ENCODE data around the gene CLSTN2.

CLSTN2 gene

GRCh38 chr3:140196970-140197369 lies 262.0 kb downstream of the CLSTN2 start:
- no peak for DNase-seq

- no peak for DNase-seq
Observed at GRCh38 chr3:140198242-140198641, 263.3 kb downstream of the CLSTN2 start.

GRCh38 chr3:140199008-140199407 lies 264.0 kb downstream of the CLSTN2 start:
- DNase-seq = no peak

- DNase-seq = no peak
Observed at GRCh38 chr3:140199743-140200142, 264.8 kb downstream of the CLSTN2 start.

DNA sequence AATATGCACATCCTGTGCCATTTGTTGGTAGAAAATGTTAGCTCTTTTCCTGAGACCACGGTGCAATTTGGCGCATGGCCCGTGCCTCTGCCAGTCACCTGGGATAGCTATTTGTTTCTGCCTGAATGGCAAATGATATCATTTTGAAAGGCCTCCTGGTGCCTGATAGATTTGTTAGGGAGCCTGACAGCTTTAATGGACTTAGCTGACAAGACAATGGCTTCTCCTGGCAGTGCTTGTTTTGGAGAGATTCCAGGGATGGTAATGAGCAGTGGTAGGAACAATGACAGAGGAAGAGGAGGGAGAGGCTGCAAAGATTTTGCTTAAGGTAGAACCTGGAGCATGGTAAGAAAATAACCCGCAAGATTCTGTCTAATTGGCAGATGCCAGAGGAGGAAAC lies 268.5 kb downstream of the CLSTN2 start:
- no peak for DNase-seq

- no peak for DNase-seq
Observed at GRCh38 chr3:140204271-140204984, 269.4 kb downstream of the CLSTN2 start.

DNA sequence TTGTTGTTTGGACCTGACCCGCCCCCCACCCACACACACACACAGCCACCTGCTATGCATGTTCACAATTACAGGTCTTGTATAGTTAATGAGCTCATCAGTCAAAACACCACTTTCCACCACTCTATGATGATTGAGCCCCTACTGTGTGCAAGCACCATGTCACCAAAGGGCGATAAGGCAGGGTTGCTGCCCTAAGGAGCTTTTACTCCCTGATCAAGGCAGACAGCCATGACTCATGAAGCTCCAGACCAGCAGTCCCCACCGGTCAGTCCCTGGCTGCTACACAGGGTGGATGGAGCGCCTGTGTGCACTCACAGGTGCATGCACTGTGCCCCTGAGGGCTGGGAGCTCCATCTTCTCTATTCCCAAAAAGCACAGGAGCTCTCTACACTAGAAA lies 270.6 kb downstream of the CLSTN2 start:
- DNase-seq = no peak

GRCh38 chr3:140206196-140207040 lies 271.4 kb downstream of the CLSTN2 start:
- no peak for DNase-seq

GRCh38 chr3:140207541-140207940 lies 272.6 kb downstream of the CLSTN2 start:
- DNase-seq = no peak

DNA sequence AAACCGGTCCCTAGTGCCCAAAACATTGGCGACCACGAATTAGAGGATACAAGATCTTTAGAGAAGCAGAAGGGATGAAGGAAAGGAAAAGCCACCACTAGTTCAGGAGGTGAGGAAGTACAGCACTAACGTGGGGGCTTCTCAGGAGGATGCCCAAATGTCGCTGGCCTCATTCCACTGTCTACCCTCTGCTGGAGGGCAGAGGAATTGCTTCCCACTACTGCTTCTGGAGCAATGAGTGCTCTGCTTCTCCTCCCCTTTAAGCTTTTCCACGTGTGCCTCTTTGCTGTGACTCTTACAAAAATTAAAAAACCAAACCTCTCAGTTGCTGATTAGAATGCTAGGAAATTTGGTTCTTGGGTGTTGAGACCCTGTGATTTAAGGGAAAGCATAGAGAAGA lies 281.3 kb downstream of the CLSTN2 start:
- no peak for DNase-seq

DNA sequence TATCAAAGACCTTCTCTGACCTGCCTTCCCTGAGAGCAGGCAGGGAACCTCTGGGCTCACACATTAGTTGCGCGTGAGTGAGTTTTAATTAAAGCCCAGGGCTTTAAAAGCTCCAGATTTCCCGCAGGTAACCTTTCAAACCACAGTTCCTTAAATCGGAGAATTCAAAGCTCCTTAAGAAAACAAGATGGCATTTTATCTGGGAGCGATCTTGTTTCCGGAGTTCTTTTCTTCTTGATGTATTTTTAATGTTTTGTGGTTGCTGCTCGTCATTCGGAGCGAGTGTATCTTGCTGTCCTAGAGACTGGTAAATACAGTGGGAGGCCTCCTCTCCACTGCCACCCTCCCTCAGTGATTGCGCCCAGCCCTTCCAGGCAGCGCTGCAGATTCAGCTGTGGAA lies 284.3 kb downstream of the CLSTN2 start:
- no peak for DNase-seq

DNA sequence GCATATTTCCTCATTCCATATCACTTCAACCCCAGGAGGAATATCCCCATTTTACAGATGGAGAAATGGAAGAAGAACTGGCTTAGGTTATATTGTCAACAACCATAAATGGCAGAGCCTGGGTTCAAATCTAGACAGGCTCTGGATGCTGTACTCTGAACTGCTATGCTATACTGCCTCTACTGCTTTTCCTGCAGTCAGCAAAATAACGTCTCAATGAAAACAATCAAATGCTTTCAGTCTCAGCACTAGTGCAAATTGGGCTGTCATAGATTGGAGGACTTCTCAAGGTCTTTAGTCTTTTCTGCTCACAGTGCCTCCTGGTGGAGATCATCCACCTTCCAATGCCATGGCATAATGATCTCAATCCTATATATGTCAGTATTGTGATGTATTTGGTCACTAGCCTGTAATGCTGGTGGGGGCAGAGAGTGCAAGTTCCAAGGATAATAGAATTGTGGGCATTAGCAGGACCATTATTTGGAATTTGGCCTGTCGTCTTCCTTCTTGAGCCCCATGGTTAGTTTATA lies 285.0 kb downstream of the CLSTN2 start:
- DNase-seq = no peak

- no peak for DNase-seq
Observed at GRCh38 chr3:140223197-140223596, 288.2 kb downstream of the CLSTN2 start.

DNA sequence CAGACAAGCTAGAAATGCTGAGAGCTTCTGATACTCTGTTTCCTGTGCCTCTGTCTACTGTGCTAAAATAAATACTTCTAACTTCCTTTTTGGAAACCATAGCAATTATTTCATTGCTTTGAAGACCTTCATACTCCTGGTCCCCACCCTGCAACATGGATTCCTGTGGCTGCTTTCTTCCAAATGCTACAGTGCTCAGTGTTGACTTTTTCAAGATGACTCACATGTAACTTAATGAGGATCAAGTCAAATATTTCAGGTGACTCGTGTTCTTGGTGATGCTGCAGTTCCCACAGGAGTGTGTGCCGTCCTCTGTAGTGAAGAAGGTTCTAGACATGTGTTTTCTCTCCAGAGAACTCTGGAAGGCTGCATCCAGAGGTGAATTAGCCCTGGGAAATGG lies 288.6 kb downstream of the CLSTN2 start:
- DNase-seq = no peak

DNA sequence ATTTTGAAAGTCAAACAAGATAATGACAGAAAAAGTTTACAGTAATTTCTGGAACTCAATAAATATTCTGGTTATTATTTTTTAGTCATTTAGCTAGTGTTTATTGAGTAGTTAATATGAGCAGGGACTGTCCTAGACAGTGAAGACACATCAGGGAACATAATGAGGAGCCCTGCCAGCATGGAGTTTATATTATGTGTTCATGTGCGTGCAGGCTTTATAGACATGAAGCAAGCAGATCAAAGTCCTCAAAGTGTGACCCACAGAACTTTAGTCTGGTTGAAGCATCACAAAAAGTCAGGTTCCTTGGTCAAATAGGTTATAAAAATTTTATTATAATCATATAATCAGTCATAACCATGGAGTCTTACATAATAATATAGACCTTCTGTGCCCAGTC lies 289.3 kb downstream of the CLSTN2 start:
- no peak for DNase-seq

- no peak for DNase-seq
Observed at GRCh38 chr3:140225996-140226395, 291.0 kb downstream of the CLSTN2 start.

DNA sequence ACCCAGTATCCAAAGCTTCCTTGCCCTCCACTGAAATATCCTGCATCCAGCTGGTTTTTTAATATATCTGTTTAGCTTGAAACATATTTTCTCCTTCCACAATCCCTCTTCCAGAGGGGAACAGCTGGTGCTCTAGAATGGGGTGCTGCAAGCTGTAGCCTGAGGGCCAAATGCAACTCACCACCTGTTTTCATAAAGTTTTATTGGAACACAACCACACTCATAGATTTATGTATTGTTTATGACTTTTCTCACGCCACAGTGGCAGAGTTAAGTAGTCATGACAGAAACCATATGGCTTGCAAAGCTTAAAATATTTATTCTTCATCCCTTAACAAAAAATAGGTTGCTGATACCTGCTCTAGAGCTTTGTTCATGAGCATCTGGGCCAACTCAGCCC lies 298.7 kb downstream of the CLSTN2 start:
- no peak for DNase-seq

DNA sequence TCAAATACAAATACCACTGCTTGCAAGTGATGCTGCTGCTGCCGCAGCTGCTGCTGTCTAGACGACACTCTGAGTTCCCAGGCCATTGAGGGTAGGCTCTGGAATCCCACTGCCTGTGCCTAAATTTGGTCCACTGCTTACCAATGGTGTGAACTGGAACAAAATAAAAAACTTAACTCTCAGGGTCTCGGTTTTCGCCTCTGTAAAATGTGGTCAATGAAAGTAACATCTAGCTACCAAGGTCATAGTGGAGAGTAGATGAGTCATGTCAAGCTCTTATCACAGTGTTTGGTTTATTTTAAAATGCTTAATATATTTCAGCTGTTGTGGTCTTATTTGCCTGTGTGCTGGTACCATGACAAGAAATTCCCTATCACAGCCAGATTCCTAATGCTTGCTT lies 299.3 kb downstream of the CLSTN2 start:
- DNase-seq = no peak

DNA sequence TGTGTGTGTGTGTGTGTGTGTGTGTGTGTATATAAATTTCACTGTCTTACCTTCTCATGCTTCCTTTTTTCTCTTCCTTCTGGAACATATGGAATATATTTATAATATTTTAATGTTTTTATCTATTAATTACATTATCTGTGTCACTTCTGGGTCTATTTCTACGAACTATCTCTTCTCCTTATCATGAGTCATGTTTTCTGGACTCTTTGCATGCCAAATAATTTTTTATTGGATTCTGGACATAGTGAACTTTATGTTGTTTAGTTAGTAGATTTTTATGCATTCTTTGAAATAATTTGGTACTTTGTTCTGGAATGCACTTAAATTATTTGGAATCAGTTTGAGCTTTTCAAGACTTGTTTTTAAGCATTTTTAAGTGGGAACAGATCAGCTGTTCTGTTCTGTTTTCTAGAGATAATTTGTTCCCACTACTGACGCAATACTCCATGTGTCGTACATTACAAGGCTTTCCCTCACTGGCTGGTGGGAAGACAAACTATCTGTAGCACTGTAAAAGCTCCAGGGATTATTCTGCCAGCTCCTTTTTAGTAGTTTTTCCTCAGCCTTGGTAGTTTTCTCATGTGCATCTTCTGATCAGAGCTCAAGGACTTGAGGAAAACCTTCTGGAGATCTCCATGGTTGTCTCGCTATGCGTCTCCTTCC lies 302.0 kb downstream of the CLSTN2 start:
- no peak for DNase-seq

DNA sequence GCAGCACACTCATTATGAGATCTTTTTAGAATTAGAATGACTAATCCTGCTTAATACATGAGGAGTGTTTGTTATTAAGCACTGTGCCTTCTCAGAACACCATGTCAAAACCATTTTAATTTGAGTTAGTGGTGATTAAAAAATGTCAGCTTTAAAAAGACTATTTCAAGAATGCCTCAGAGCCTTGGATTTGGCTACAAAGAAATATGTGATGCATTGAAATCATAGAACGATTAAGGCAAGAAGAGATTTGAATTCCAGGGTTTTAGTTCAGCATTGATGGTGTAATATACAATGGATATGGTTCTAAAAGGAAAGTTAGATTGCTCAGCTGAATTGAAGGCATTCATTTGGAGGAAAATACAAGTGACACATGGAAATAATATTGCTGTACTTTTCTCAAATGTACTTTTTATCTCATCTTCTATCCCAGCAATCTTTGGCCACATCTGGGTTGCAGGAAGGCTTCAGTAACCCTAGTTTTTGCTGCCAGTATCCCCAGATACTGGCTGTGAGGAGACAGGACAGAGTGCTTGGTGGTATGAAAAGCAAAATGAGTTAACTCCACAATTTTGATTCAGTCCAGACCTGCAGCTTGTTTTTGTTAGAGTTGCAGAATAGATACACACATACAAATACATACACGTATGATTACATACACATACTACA lies 303.8 kb downstream of the CLSTN2 start:
- DNase-seq = no peak

- no peak for DNase-seq
Observed at GRCh38 chr3:140242818-140243276, 307.9 kb downstream of the CLSTN2 start.

DNA sequence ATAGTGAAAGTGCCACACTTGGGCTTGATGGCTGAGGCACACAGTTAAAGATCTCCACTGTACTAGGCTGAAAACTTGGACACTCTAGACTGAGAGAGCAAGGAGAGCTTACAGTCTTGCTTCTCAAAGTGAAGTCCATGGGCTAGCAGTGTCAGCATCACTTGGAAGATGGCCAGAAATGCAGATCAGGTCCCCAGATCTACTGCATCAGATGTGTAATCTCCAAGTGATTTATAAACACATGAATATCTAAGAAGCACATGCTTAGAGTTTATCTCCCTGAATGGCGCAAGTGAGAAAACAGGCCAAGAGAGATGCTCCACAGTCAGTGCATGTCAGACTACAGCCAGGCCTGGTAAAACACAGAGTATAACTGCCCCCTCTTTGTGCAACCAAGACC lies 308.6 kb downstream of the CLSTN2 start:
- DNase-seq = no peak

GRCh38 chr3:140244893-140245292 lies 309.9 kb downstream of the CLSTN2 start:
- DNase-seq = no peak
